HG03565 (cell line): ENCODE data around the gene ARRDC4.
"Not testable (repeated sequence)": the region's sequence is repeated elsewhere in the genome, so short reads cannot be mapped to it uniquely, and the experiment has no call there.

Experiments
- ATAC-seq: cut with Tn5 transposase; IDR thresholded peaks from one replicate; pipeline ENCODE4 v1.9.1; 2021; ENCODE audit warnings: mild to moderate bottlenecking, moderate library complexity; ENCODE audit not compliant: unreplicated experiment

Gene ARRDC4

DNA sequence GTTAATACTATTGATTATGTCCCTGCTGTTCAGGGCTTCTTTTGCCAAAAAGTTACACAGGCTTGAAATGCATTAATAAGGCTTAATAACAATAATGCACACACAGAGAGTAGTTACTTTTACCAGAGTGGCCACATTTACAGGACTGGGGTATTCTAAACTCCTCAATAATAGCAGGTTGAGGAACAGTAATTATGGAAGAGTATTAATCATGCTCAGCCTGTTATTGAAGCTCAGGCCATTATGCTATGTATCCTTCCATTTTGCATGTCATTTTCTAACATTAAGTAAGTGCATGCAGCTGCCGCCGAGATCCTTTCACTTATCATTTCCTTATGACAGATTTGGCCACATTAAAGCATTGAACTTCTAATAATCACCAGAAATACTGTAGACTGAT lies 5.7 kb downstream of the ARRDC4 start:
- no peak for ATAC-seq

DNA sequence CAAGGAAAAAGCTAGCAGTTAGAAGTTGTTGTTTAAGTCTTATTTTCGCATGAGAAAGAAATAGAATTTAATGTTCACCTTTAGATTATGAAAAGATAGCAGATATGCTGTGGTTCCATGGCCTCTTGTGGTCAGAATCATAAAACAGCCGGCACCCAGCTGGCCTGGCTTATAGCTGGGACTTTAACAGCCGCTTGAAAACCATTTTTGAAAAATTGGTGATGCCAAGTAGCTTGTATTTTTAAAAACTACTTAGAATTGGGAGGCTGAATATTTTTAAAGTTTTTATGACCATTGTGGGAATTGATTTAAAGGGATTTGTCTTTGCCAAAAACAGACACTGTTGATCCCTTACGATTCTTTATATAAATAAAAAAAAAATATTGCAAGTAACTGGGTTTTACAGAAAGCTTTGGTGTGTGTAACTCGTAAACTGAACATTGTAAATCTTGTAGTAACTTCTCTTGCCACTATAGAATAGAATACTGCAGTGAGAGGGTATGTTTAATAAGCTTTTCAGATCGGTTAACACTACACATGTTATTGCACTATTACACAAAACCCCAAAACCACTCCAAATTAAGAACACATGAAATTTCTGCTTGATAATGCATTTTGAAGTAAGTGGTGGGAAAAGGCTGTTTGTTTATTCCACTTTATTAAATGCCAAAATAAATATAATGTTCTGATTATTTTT lies 6.6 kb downstream of the ARRDC4 start:
- ATAC-seq: no peak

DNA sequence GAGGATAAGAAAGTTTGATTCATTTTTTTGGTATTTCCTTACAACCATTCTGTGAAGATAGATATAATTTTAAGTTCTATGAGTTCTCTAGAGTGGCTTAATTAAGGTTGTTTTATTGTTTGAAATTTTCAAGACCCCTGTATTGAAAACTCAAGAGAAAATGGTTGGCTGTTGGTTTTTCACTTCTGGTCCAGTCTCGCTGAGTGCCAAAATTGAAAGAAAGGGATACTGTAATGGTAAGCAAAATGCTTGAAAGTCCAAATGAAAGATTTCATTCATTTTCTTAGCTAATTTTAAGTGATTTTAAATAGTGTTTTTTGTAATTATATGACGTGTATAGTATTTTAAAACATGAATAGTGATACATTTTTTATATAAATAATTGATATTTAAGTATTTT lies 7.4 kb downstream of the ARRDC4 start:
- ATAC-seq: no peak

DNA sequence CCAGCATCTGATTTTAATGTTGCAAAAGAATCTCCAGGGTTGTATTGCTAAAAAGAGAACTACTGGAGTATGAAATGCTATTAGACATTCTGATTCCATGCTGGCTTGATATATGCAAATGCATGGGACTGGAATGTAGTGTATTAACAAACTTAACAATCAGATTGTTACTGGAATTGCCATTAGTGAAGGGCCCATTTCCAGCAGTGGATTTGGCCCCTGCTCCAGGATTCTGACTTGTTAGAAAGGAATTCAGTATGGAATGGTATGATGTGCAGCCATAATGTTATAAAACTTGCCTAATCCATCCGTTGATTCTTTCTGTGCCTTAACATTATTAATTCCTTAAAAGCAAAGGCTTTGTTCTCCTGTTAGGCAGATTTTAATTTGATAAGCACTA lies 7.9 kb downstream of the ARRDC4 start:
- no peak for ATAC-seq

DNA sequence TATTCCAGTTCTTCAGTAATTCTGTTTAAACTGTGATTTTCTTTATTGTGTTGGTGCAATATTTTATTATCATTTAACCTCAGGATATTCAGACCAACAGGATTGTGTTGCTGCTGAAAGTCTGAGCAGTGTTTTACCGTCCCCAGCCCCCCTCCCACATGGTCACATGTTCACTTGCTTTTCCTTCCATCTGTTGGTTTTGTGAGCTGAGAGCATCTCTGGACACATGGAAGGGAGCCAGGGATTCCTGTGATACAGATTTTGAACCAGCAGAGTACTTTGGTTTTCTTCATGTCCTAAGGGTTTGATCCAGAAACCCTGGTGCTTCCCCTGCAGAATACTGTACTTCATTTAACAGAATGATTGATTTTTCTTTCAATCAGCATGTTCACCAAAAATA lies 11.9 kb downstream of the ARRDC4 start:
- no peak for ATAC-seq

DNA sequence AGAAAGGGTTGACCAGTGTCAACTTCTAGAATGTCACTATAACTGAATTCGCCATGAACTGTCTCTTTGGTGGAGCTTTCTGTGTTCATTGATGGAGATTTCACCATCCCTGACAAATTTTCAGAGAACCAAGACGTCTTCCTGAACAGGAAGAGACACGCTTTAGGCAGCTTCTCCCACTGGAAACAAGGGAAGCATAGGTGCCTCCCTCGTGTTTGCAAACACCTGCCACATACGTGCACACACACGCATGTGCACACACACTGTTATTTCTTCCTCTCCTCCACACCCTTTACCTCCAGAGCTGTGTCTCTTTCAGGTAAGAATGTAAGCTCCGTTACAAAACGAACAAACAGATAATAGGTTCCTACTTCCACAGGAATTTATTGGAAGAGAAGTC lies 15.6 kb downstream of the ARRDC4 start:
- no peak for ATAC-seq

DNA sequence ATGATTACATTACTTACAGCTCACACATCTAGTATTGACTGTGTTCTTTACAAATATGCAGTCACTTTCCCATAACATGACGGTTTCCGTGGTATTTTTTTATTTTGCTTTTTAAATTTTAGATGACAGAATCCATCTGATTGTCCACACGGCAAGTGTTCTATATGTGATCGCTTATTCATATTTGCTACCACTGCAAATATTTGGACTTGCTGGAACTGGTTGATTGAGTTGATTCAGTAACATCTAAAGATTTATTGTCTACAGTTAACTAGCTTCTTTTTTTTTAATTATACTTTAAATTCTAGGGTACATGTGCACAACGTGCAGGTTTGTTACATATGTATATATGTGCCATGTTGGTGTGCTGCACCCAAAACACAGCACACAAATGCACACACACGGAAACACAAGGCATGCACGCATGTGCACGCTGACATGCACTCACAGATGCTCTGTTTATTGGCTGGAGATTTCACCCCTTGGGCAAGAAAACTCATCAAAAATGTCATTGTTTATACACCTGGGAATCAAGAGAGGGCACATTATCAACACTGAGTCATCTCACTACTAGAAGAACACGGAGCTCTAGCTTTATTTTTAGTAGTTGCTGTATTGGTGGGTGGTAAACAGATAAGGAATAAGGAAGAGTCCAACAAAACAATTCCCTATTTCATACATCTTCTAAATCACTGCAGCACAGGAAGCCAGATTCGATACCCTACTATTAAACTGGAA lies 16.4 kb downstream of the ARRDC4 start:
- ATAC-seq: no peak

DNA sequence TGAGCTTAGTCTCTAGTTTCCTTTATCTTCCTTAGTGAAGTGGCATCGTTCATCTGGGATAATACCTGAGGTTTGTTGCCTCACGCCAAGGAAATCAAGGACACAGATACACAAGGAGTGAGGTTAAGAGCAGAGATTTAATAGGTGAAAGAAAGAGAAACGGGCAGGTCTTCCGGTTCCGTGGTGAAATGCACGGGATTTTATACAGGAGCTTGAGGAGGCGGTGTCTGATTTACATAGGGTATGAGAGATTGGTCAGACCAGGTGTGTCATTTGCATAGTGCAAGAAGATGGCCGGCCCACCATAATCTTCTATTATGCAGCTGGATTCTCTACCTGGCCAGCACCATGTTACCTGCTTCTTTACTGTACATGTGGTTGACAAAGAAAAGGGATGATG lies 17.2 kb downstream of the ARRDC4 start:
- ATAC-seq: no peak

DNA sequence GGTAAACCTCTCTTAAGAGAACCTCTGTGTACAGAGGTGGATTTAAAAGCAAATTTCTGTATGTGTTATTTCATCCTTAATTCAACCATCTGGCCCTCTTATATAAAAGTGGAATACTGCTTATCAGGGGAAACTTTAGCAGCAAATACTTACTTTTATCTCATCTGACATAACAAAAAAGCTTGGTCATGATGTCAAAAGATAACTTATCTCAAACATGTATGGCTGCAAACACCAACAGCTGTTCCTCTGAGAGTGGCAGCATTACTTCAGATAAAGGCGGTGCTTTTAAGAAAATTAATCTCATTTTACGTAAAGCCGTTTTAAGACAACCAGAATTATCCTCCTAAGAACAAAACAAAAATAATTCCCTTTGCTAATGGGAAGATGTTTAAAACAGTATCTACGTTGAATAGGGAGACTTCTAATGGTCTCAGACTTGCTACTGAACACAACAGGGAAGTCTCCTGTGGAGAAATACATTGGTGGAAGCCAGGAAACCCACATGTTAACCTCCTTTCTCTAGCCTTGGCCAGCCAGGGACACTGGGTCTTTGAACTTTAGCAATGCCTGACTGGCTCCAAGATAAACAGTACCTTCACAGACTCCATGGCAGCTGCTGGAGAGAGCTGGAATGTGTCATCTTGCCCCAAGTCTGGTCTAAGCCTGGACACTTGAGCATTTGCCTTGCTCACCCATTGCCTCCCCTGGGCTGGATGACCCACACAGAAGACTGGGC lies 18.1 kb downstream of the ARRDC4 start:
- ATAC-seq: no peak

DNA sequence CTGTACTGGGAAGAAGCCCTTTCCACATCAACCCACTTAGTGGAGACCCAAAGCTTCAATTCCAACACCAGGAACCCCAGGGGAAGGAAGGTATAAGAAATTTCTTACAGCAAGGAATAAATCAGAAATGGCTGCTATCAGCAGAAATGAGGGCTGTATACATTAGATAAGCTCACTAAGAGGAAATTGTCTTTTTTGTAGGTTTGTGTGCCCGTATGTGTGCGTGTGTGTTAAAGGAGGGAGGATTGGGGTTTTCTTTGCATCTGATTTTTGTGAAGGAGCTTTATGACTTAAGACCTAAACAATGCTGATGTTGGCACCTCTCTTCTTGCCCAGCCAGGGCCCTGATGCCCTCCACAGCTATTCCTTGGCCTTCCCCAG lies 18.6 kb downstream of the ARRDC4 start:
- ATAC-seq: no peak

DNA sequence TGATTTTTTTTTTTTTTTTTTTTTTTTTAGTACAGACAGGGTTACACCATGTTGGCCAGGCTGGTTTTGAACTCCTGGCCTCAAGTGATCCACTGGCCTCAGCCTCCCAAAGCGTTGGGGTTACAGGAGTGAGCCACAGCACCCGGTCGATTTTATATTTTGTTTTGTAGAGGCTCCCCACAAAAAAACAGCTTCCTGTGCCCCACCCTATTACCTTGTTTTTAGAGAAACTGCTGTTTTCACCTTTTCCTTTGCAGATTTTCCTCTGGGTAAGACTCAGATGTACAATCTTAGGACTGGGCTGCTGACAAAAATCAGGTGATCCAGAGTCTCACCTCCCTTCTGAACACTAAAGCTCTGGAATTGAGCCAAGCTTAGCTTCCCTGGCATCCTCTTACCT lies 20.6 kb downstream of the ARRDC4 start:
- ATAC-seq: no peak

DNA sequence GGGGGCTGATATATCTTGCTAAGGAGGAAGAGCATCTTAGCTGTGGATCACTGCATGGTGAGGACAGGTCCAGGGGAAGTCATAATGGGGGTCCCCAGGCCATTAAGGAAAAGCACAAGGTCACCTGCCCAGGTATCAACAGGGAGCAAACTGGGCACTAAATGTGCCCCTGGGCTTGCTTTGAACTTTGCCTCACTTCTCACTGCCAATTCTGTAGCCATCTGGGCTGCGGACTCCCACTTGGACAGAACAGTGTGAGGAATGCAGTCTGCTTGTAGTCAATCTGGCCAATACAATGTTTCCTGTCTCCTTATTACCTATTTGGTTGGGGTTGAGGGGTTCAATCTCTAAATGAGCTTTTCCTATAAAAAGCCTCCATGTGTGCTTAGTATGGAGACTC lies 21.3 kb downstream of the ARRDC4 start:
- ATAC-seq: no peak

DNA sequence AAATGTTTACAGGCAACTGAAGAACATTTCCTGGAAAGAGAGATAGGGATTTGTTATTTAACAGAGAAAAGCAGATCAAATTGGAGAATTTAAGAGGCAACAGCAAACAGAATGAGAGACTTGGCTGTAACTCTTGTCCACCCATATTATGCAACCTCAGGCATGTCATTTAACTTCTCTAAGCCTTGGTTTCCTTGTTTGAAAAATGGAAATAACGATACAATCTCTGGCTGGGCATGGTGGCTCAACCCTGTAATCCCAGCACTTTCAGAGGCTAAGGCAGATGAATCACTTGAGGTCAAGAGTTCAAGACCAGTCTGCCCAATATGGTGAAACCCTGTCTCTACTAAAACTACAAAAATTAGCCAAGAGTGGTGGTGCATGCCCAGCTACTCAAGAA lies 23.7 kb downstream of the ARRDC4 start:
- ATAC-seq: no peak

DNA sequence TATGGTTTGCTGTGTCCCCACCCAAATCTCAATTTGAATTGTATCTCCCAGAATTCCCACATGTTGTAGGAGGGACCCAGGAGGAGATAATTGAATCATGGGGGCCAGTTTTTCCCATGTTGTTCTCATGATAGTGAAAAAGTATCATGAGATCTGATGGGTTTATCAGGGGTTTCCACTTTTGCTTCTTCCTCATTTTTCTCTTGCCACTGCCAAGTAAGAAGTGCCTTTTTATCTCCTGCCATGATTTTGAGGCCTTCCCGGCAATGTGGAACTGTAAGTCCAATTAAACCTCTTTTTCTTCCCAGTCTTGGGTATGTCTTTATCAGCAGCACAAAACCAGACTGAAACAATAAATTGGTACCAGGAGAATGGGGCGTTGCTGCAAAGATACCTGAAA lies 25.5 kb downstream of the ARRDC4 start:
- not testable (repeated sequence) for ATAC-seq

DNA sequence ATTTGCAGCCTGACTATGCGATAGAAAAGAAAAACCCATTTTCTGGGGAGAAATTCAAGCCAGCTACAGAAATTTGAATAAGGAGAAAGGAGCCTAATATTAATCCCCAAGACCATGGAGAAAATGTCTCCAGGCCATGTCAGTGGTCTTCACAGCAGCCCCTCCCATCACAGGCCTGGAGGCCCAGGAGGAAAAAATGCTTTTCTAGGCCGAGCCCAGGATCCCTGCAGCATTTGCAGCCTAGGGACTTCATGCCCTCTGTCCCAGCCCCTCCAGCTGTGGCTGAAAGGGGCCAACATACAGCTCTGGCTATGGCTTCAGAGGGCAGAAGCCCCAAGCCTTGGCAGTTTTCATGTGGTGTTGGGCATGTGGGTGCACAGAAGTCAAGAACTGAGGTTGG lies 26.3 kb downstream of the ARRDC4 start:
- ATAC-seq: no peak

DNA sequence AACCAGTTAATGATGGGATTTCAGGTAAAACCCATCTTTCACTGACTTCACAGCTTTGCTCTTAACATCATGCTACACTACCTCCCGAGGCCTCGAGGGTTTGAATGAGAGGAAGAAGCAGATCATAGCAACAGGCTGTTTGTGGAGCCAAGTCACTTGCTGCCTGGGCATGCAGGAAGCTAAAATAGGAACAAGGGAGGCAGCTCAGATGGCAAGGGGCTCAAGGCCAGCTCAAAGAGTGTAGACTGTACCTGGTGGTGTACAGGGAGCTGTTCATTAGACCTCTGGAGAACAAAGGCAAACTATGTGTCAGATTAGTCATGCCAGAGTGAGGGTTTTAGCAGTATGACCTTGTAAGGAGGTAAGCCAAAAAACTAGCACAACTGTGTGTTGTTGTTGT lies 28.8 kb downstream of the ARRDC4 start:
- ATAC-seq: no peak

DNA sequence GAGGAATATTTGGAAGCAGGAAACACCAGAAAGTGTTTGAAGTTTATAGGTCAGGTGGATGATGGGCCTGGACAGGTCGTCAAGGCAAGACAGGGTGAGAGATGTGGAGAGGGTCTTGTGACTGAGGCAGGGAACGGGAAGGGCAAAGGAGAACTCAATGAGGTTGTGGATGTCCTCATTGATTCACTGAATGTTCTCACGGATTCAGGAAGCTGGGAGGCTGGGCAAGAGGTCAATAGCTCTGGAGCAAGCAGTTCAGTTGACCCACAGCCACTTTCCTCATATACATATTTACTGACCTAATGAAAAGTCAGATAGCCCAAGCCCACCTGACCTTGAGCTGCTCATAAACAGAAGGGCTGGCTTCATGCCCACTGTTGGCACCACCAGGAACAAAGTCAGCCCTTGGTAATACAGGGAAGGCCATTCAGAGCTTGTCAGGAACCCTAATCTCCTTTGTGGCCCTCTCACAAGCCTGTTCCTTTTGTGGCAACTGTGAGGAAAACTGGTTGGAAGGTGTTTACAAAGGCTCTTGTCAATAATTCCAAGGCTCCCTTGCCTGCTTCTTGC lies 31.6 kb downstream of the ARRDC4 start:
- ATAC-seq: no peak

DNA sequence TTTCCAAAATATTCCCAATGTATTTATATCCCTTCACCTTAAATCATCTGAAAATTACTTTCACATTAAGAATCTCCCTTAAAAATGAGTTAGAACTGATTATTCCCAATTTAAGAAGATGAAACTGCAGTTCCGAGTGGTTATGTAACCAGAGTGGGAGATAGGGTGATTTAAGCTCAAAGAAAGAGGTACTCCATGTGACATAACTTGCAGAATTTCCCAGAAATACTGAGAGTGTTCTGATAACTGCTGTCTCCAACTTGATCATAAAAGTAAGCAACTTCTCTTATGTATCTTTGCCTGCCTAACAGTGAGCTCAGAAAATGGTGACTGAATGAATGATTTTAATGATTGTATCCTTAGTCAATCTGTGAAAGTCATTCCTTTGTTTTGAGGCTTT lies 32.3 kb downstream of the ARRDC4 start:
- no peak for ATAC-seq

DNA sequence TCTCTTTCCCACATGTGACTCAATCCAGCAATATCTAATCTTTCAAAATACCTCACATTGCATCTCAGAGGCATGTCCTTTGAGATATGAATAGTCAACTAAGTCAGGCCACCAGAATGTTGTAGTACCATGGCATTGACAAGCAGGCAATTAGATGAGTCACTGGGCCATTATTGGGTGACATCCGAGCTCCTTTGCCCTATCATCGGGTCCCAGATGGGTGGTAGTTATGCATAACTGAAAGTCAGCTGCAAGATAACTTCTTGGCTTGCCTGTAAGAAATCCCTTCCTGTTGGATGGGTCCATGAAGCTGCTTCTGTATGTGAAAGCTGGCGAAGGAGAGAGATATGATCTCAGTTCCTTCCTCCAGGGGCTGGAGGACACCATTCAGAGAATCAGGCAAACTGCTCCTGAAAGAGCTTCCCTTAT lies 32.8 kb downstream of the ARRDC4 start:
- ATAC-seq: no peak

DNA sequence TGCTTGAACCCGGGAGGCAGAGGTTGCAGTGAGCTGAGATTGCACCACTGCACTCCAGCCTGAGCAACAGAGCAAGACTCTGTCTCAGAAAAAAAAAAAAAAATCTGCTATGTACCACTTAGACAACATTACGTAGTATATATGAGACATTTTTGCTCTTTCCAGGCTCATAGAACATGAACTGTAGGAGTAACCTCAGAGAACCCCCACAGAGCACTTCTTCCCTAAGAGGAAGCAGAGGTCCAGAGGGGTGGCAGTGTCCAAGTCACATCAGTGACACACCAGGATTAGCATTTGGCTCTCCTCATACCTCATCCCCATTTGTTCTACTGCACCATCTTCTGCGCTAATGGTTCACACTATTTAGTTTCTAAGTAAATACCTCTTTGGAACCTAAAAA lies 33.7 kb downstream of the ARRDC4 start:
- no peak for ATAC-seq

DNA sequence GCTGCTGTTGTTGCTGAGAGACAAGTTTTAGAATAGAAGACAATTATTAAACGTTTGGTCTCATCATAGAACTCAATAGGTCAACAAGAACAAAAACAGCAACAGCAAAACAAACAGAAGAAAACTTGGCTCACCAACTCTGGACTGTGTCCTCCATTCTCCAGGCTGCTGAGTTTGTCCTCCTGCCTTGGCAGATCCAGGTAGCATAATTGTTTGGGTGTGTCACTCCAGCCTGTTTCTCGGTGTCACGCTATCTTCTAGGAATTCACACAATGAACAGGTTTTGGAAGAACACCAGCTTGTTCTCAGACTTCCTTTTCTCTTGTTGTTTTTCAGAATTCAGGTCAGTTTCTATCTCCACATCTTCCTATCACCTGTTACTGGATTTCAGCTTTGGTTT lies 34.7 kb downstream of the ARRDC4 start:
- ATAC-seq: no peak
